ENCODE measurements around the gene PANX1. TPM values are rescaled to one million over a fixed set of nuclear protein-coding genes. Genes with fewer than 3 reads are reported as not detected.

PANX1 gene
- total and polyA plus RNA-seq, 10 of the 15 experiments (the other 5 are each of a cell fraction or from before 2014, with no cell fraction given) = 3.3 to 18.7 (median 14.4) TPM

- SMC1A ChIA-PET (ENCODE audit: uncharacterized antibody, unreplicated experiment) = interaction anchor here (0.8 to 5.2 kb wide), 9 partner anchors 10 to 413 kb away, joined by 3 to 59 read pairs (median 4); no protein-coding TSS in a partner anchor
- DNase-seq (ENCODE audit: low read depth, low spot score) (no peak), ATAC-seq (no peak), FAIRE-seq (no peak)
- Histone ChIP-seq H3K27me3 (replicated peaks in 1 of 2; ENCODE audit: control insufficient read depth in 2 of 2, insufficient read depth in 2 of 2, low read length in 1 of 2) (no peaks in the 10 kb centered on the region), H2AFZ (ENCODE audit: control insufficient read depth, low read depth, low read length) (no peak overlapping the region), H4K20me1 (ENCODE audit: control insufficient read depth, insufficient read depth) (no peaks in the 10 kb centered on the region), H3K4me3 (no peak overlapping the region), H3K4me1 (ENCODE audit: control insufficient read depth, insufficient read depth, low read length) (peaks cover 9% of the 10 kb centered on the region), H3K27ac (ENCODE audit: control insufficient read depth, insufficient read depth) (no peak overlapping the region), H3K9ac (ENCODE audit: control insufficient read depth, insufficient read depth, low read length) (no peak overlapping the region), H3K4me2 (ENCODE audit: control insufficient read depth, insufficient read depth) (no peak overlapping the region), H3K79me2 (ENCODE audit: control insufficient read depth, insufficient read depth, low read length) (no peaks in the 10 kb centered on the region), H3K9me3 (replicated peaks; ENCODE audit: control insufficient read depth, insufficient read depth, low read length) (no peaks in the 10 kb centered on the region), H3K36me3 (ENCODE audit: control insufficient read depth in 2 of 2, insufficient read depth in 2 of 2, low read length in 1 of 2) (peaks cover 2 to 4% of the 10 kb centered on the region in 2 experiments; a peak in 3 of 4 replicates)
- in situ Hi-C loops (cut with MboI) = no loop called here
- RAD21 ChIA-PET (ENCODE audit: unreplicated experiment) = interaction anchor here (1.7 to 2.2 kb wide), 4 partner anchors 9 to 320 kb away, joined by 5 to 12 read pairs (median 7); no protein-coding TSS in a partner anchor
- TF ChIP-seq JUNB (IDR thresholded peaks at IDR 0.05) (no peak), NR2F1 (conservative IDR thresholded peaks at IDR 0.05) (no peak), ATF2 (IDR thresholded peaks at IDR 0.05; ENCODE audit: low read length) (no peak), BCLAF1 (IDR thresholded peaks at IDR 0.05) (no peak), BCL11A (IDR thresholded peaks at IDR 0.05; ENCODE audit: low read depth, low read length) (no peak), FOXM1 (IDR thresholded peaks at IDR 0.05; ENCODE audit: low read depth, low read length) (no peak), REST (IDR thresholded peaks at IDR 0.05; ENCODE audit: low read depth, low read length) (no peak), MEF2B (IDR thresholded peaks at IDR 0.05; ENCODE audit: partially characterized antibody, poor library complexity, severe bottlenecking) (no peak), NKRF (conservative IDR thresholded peaks at IDR 0.05) (no peak), GATAD2B (conservative IDR thresholded peaks at IDR 0.05; ENCODE audit: low read depth) (no peak), EGR1 (IDR thresholded peaks at IDR 0.05; ENCODE audit: borderline replicate concordance in 1 of 2, low read depth in 2 of 2, low read length in 2 of 2) (no peak)
- CTCF ChIA-PET = interaction anchor here (1.0 to 6.5 kb wide), 12 partner anchors 8 to 417 kb away, joined by 3 to 90 read pairs (median 12); no protein-coding TSS in a partner anchor
- intact Hi-C loops (cut with micrococcal nuclease; ENCODE audit: unreplicated experiment) = no loop called here
- no TSS peak for BruUV-seq (replicated peaks)
- POLR2A ChIA-PET = no interaction called here
These were observed 56.9 kb downstream of the PANX1 start for GRCh38 chr11:94185416-94186084.
